ENCODE measurements around the gene KIAA1671. TPM values are rescaled to one million over a fixed set of nuclear protein-coding genes. Genes with fewer than 3 reads are reported as not detected.

KIAA1671 gene
- total and polyA plus RNA-seq, 9 of the 15 experiments (the other 6 are each of a cell fraction or from before 2014, with no cell fraction given), result under 0.01 to 0.11 (median 0.02) TPM; not detected in 5

DNA sequence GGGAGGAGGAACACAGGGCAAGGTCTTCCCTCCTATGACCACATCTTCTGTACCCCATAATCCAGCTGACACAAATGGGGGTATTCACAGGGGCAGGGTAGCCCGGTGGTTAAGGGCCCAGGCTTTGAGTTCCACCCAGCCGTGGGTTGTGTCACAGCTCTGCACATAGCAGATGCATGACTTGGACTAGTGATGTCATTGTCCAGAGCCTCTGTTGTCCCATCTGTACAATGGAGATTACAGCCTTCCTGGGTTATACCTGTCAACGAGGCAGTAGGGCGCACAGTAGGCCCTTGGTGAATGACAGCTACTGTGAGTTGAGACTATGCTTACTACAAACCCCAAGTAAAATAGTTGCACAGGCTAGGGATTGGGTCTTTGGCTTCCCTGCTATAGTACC lies 147.9 kb downstream of the KIAA1671 start:
- no peaks in the 10 kb centered on the region for H4K20me1 ChIP-seq (replicated peaks; ENCODE audit: control insufficient read depth, insufficient read depth, low read length)
- FAIRE-seq (no peak), ATAC-seq (no peak; the same call in 2 of the 3 replicates), DNase-seq (ENCODE audit: extremely low read depth in 1 of 4, low spot score in 3 of 4) (peak in 2 of 4 experiments; percentile 16)
- WGBS (ENCODE audit: insufficient coverage, low coverage, missing lambda C conversion rate), result 24% methylated on average over 4 of the region's 4 CpGs
- no peaks in the 10 kb centered on the region for H3K9me1 ChIP-seq (ENCODE audit: control insufficient read depth, insufficient read depth, low read length)
- no TSS peak for BruUV-seq (replicated peaks)
- H3K27me3 ChIP-seq (ENCODE audit: control insufficient read depth in 2 of 2, insufficient read depth in 2 of 2, low read length in 2 of 2), result peaks cover 0 to 6% of the 10 kb centered on the region in 2 experiments; a peak in 1 of 5 replicates
- peak overlapping the region; percentile 22; the same call in 1 of the 3 replicates for H3K27ac ChIP-seq (ENCODE audit: extremely low read depth, low read depth, low read length)
- no peaks in the 10 kb centered on the region for H3K79me2 ChIP-seq (ENCODE audit: control insufficient read depth, insufficient read depth, low read length)
- peaks cover 0 to 9% of the 10 kb centered on the region in 2 experiments; a peak in 3 of 5 replicates for H3K4me1 ChIP-seq (replicated peaks in 1 of 2; ENCODE audit: control insufficient read depth in 2 of 2, insufficient read depth in 2 of 2, low read length in 2 of 2)
- H2AFZ ChIP-seq (ENCODE audit: low read depth, low read length), result peak overlapping the region; percentile 19; the same call in 1 of the 2 replicates
- intact Hi-C loops (cut with micrococcal nuclease) (no loop called here), in situ Hi-C loops (cut with MboI) (no loop called here)
- H3K9me3 ChIP-seq (replicated peaks; ENCODE audit: control insufficient read depth, insufficient read depth, low read depth, low read length), result no peaks in the 10 kb centered on the region
- H3K4me2 ChIP-seq (ENCODE audit: insufficient read depth, low read length), result peak overlapping the region; percentile 25
- CTCF ChIA-PET (ENCODE audit: low intra/inter-chr PET ratio), result no interaction called here
- H3K9ac ChIP-seq (ENCODE audit: insufficient read depth in 1 of 2, low read depth in 2 of 2, low read length in 2 of 2), result no peak overlapping the region
- TF ChIP-seq HMG20A (CRISPR knock-in tag; conservative IDR thresholded peaks at IDR 0.05) (no peak), ZKSCAN1 (IDR thresholded peaks at IDR 0.05; ENCODE audit: low read depth, low read length) (peak; percentile 76)
- H3K4me3 ChIP-seq, result no peak overlapping the region
- no peaks in the 10 kb centered on the region for H3K36me3 ChIP-seq (ENCODE audit: control insufficient read depth, insufficient read depth, low read length)
- POLR2A ChIA-PET, result no interaction called here

DNA sequence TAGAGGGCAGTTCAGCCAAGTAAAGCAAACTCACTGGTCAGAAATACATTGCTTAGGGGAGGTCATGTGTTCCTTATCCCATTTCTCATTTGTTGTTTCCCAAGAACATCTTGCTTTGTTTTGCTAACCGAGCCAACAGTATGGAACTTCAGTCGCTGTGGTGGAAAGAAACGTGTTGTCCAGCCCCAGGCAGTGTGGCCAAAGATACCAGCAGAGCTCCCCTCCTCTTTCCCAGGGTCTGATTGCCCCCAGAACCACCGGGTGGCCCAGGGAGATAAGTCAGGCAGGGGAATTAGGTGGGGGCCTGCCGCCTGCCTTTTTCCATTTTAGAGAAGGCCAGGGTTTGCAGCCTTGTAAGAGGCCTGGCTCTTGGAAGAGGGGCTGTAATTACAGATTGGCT lies 148.4 kb downstream of the KIAA1671 start:
- peaks cover 0 to 4% of the 10 kb centered on the region in 2 experiments; a peak in 1 of 5 replicates for H3K27me3 ChIP-seq (ENCODE audit: control insufficient read depth in 2 of 2, insufficient read depth in 2 of 2, low read length in 2 of 2)
- H3K9me3 ChIP-seq (replicated peaks; ENCODE audit: control insufficient read depth, insufficient read depth, low read depth, low read length), result no peaks in the 10 kb centered on the region
- peak overlapping the region; percentile 19; the same call in 1 of the 2 replicates for H2AFZ ChIP-seq (ENCODE audit: low read depth, low read length)
- peak; percentile 76 to 80 (median 76) for DNase-seq (ENCODE audit: extremely low read depth in 1 of 4, low spot score in 3 of 4)
- H3K27ac ChIP-seq (ENCODE audit: extremely low read depth, low read depth, low read length), result no peak overlapping the region; the same call in 2 of the 3 replicates
- H3K9ac ChIP-seq (ENCODE audit: insufficient read depth in 1 of 2, low read depth in 2 of 2, low read length in 2 of 2), result no peak overlapping the region
- no peaks in the 10 kb centered on the region for H3K36me3 ChIP-seq (ENCODE audit: control insufficient read depth, insufficient read depth, low read length)
- H3K4me3 ChIP-seq, result no peak overlapping the region
- CTCF ChIA-PET (ENCODE audit: low intra/inter-chr PET ratio), result no interaction called here
- intact Hi-C loops (cut with micrococcal nuclease), result no loop called here
- H3K9me1 ChIP-seq (ENCODE audit: control insufficient read depth, insufficient read depth, low read length), result no peaks in the 10 kb centered on the region
- peak overlapping the region; percentile 25; the same call in 1 of the 2 replicates for H3K4me2 ChIP-seq (ENCODE audit: insufficient read depth, low read length)
- FAIRE-seq, result peak; percentile 90
- no peaks in the 10 kb centered on the region for H4K20me1 ChIP-seq (replicated peaks; ENCODE audit: control insufficient read depth, insufficient read depth, low read length)
- POLR2A ChIA-PET, result no interaction called here
- 3% methylated on average over 4 of the region's 5 CpGs for WGBS (ENCODE audit: insufficient coverage, low coverage, missing lambda C conversion rate)
- no TSS peak for BruUV-seq (replicated peaks)
- ATAC-seq, result peak; percentile 80
- in situ Hi-C loops (cut with MboI), result no loop called here
- H3K4me1 ChIP-seq (replicated peaks in 1 of 2; ENCODE audit: control insufficient read depth in 2 of 2, insufficient read depth in 2 of 2, low read length in 2 of 2), result peaks cover 0 to 9% of the 10 kb centered on the region in 2 experiments; a peak in 3 of 5 replicates
- no peaks in the 10 kb centered on the region for H3K79me2 ChIP-seq (ENCODE audit: control insufficient read depth, insufficient read depth, low read length)
- TF ChIP-seq POLR3A (IDR thresholded peaks at IDR 0.05; ENCODE audit: borderline replicate concordance, extremely low read depth, insufficient read depth, insufficient read length) (no peak), THAP7 (CRISPR knock-in tag; IDR thresholded peaks at IDR 0.05) (no peak), POLR2AphosphoS5 (IDR thresholded peaks at IDR 0.05; ENCODE audit: control insufficient read depth, insufficient read depth, low read depth, low read length) (0 out of 2 replicates have a peak, but pooled peaks have one; percentile 37), POLR2AphosphoS2 (IDR thresholded peaks at IDR 0.05; ENCODE audit: low read length) (no peak), SMAD3 (CRISPR knock-in tag; conservative IDR thresholded peaks at IDR 0.05) (no peak), SOX6 (IDR thresholded peaks at IDR 0.05) (peak; percentile 21; the same call in 1 of the 2 replicates), STAT5A (IDR thresholded peaks at IDR 0.05; ENCODE audit: borderline replicate concordance, low read length) (peak; percentile 40; the same call in 1 of the 2 replicates), TCF3 (CRISPR knock-in tag; IDR thresholded peaks at IDR 0.05) (peak; percentile 76)
- TF ChIP-seq, protein P1, sequence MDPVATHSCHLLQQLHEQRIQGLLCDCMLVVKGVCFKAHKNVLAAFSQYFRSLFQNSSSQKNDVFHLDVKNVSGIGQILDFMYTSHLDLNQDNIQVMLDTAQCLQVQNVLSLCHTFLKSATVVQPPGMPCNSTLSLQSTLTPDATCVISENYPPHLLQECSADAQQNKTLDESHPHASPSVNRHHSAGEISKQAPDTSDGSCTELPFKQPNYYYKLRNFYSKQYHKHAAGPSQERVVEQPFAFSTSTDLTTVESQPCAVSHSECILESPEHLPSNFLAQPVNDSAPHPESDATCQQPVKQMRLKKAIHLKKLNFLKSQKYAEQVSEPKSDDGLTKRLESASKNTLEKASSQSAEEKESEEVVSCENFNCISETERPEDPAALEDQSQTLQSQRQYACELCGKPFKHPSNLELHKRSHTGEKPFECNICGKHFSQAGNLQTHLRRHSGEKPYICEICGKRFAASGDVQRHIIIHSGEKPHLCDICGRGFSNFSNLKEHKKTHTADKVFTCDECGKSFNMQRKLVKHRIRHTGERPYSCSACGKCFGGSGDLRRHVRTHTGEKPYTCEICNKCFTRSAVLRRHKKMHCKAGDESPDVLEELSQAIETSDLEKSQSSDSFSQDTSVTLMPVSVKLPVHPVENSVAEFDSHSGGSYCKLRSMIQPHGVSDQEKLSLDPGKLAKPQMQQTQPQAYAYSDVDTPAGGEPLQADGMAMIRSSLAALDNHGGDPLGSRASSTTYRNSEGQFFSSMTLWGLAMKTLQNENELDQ (CRISPR knock-in tag; IDR thresholded peaks at IDR 0.05; ENCODE audit: borderline replicate concordance), result no peak
- TF ChIP-seq, protein P2, sequence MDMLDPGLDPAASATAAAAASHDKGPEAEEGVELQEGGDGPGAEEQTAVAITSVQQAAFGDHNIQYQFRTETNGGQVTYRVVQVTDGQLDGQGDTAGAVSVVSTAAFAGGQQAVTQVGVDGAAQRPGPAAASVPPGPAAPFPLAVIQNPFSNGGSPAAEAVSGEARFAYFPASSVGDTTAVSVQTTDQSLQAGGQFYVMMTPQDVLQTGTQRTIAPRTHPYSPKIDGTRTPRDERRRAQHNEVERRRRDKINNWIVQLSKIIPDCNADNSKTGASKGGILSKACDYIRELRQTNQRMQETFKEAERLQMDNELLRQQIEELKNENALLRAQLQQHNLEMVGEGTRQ (CRISPR knock-in tag; IDR thresholded peaks at IDR 0.05), result 0 out of 2 replicates have a peak, but pooled peaks have one; percentile 19
